ENCODE measurements around the gene NPAS3.

DNA sequence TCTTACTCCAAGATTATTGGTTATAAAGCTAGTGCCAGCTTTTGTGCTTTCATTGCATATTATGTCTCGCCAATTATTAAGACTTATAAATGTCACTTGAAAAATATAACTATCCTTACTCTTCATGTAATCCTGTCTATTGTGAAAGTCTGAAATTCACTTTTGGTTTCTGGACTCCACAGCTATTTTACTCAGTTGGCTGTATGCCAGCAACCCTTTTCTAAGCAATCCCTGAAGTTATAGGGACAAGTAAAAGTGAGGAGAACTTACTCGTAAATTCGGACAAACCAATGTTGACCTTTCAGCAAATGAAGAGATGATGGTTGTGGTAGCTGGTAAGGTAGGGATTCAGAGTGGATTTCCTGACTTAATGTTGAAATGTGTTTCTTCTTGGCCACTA is 196.3 kb downstream of the NPAS3 start:
- TF ChIP-seq, protein P1, sequence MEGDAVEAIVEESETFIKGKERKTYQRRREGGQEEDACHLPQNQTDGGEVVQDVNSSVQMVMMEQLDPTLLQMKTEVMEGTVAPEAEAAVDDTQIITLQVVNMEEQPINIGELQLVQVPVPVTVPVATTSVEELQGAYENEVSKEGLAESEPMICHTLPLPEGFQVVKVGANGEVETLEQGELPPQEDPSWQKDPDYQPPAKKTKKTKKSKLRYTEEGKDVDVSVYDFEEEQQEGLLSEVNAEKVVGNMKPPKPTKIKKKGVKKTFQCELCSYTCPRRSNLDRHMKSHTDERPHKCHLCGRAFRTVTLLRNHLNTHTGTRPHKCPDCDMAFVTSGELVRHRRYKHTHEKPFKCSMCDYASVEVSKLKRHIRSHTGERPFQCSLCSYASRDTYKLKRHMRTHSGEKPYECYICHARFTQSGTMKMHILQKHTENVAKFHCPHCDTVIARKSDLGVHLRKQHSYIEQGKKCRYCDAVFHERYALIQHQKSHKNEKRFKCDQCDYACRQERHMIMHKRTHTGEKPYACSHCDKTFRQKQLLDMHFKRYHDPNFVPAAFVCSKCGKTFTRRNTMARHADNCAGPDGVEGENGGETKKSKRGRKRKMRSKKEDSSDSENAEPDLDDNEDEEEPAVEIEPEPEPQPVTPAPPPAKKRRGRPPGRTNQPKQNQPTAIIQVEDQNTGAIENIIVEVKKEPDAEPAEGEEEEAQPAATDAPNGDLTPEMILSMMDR (IDR thresholded peaks at IDR 0.05): no peak
- TF ChIP-seq POLR2A (IDR thresholded peaks at IDR 0.05): no peak
